Lower leg skin (tissue), 3 donors: ENCODE results near the gene NT5DC1.
A peak's percentile ranks its signal among the peaks of the same experiment; 100 is the strongest.

ENCODE experiments used
- POLR2A ChIP-seq, 2 donors: fragments of 450-650 bp; IDR thresholded peaks; one replicate each; pipeline ENCODE4 v1.6.1; 2016 to 2017; ENCODE audit warnings: antibody characterized with exemption in 2 of 2, mild to moderate bottlenecking in 1 of 2, moderate library complexity in 1 of 2
- TF ChIP-seq, protein P1 (sequence below), 3 donors: fragments of 450-650 bp; IDR thresholded peaks; one replicate each; pipeline ENCODE4 v1.5.1; 2016; ENCODE audit warnings: antibody characterized with exemption in 3 of 3, mild to moderate bottlenecking in 3 of 3, moderate library complexity in 2 of 3

DNA sequence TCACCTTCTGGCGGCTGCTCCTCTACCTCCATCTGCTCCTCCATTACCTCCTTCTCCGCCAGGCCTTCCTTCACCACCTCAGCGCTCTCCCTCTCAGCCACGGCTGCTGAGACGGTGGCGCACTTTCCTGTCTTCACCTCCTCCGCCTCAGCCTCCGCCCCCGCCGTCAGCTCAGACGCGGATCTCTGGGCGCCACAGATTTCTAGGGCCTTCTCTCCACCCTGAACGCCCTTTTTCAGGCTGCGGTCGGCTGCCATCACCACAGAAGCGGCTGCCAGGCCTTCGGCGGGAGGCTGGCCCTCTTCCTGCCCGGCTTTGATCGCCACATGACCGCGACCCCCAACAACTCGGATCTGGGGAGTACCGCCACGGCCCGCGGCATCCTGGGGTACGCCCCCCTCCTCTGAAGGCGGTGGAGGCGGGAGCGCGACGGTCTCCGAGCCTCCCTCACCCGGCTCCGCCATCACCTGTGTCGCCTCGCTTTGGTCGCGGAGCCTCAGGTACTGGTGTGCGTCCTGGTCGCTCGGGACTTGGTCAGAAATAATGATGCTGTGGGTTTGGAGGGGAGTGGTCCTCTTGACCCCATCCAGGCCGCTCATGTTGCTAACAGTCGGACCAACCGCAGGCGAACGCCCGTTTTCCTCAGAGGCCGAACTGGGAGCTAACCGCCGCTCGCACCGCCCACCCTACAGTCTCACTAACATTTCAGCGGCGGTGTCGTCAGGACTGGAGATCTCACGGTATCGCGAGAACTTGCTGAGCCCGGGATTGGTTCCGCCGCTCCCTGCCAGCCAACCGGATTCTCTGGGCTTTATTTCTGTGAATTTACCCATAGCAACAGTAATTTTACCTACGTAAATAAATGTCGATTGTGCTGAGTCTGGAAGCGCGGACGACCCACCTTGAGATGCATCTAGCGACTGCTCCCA is 178.8 kb downstream of the NT5DC1 start, which contains the start of gene TSPYL1:
- TF ChIP-seq, protein P1, sequence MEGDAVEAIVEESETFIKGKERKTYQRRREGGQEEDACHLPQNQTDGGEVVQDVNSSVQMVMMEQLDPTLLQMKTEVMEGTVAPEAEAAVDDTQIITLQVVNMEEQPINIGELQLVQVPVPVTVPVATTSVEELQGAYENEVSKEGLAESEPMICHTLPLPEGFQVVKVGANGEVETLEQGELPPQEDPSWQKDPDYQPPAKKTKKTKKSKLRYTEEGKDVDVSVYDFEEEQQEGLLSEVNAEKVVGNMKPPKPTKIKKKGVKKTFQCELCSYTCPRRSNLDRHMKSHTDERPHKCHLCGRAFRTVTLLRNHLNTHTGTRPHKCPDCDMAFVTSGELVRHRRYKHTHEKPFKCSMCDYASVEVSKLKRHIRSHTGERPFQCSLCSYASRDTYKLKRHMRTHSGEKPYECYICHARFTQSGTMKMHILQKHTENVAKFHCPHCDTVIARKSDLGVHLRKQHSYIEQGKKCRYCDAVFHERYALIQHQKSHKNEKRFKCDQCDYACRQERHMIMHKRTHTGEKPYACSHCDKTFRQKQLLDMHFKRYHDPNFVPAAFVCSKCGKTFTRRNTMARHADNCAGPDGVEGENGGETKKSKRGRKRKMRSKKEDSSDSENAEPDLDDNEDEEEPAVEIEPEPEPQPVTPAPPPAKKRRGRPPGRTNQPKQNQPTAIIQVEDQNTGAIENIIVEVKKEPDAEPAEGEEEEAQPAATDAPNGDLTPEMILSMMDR (IDR thresholded peaks at IDR 0.05), result no peak
- TF ChIP-seq POLR2A (IDR thresholded peaks at IDR 0.05), result peak in 1 of 2 donors; percentile 86
